Neural cell (in vitro differentiated cells): Measurements from ENCODE around the gene N4BP2.

Source experiments
- RAD21 ChIP-seq: fragments of 450-650 bp; conservative IDR thresholded peaks from 2 replicates; pipeline ENCODE4 v1.6.1; 2014; ENCODE audit warnings: antibody characterized with exemption, mild to moderate bottlenecking, moderate library complexity
- REST ChIP-seq: IDR thresholded peaks from 2 replicates; pipeline ENCODE4 v1.6.1; 2012; ENCODE audit warnings: borderline replicate concordance
- TAF1 ChIP-seq: IDR thresholded peaks from 2 replicates; pipeline ENCODE4 v1.6.1; 2012; ENCODE audit warnings: low read depth
- TF ChIP-seq, protein P1 (sequence below): fragments of 450-650 bp; IDR thresholded peaks from 2 replicates; pipeline ENCODE4 v1.5.1; 2014; ENCODE audit warnings: antibody characterized with exemption, mild to moderate bottlenecking, moderate library complexity; ENCODE audit not compliant: poor library complexity, severe bottlenecking

- TF ChIP-seq, protein P1, sequence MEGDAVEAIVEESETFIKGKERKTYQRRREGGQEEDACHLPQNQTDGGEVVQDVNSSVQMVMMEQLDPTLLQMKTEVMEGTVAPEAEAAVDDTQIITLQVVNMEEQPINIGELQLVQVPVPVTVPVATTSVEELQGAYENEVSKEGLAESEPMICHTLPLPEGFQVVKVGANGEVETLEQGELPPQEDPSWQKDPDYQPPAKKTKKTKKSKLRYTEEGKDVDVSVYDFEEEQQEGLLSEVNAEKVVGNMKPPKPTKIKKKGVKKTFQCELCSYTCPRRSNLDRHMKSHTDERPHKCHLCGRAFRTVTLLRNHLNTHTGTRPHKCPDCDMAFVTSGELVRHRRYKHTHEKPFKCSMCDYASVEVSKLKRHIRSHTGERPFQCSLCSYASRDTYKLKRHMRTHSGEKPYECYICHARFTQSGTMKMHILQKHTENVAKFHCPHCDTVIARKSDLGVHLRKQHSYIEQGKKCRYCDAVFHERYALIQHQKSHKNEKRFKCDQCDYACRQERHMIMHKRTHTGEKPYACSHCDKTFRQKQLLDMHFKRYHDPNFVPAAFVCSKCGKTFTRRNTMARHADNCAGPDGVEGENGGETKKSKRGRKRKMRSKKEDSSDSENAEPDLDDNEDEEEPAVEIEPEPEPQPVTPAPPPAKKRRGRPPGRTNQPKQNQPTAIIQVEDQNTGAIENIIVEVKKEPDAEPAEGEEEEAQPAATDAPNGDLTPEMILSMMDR = no peak
- TF ChIP-seq TAF1 = no peak
- TF ChIP-seq RAD21 = no peak
- no peak for TF ChIP-seq REST
These were observed 55.6 kb downstream of the N4BP2 start for GRCh38 chr4:40112027-40112792.
